Heart left ventricle (tissue), 13 donors: ENCODE data around the gene SPG11.

Experiments
- POLR2A ChIP-seq, 2 donors: fragments of 450-650 bp; IDR thresholded peaks; one replicate each; pipeline ENCODE4 v1.6.1; 2017; ENCODE audit warnings: antibody characterized with exemption in 2 of 2, mild to moderate bottlenecking in 2 of 2, moderate library complexity in 2 of 2
- TF ChIP-seq, protein P1 (sequence below), 12 donors: fragments of 200-600 bp; sonication (generic) in 4 of 12; IDR thresholded peaks; one replicate each; pipeline versions ENCODE4 v1.5.0 to v1.8.0; 2018 to 2022; ENCODE audit warnings: antibody characterized with exemption in 12 of 12, mild to moderate bottlenecking in 5 of 12
- donor health status: ischemic (EF 13 %, LVEDD 7.1; RV severe dilation, severe dysfunction).
- donor health status: DM: no; HTN: yes; CAD: no.
- donor health status: DM: no; HTN: no; CAD: no.
- donor health status: ischemic (EF 25% LVEDD 6.9; RV normal size, moderate dysfunction).
- donor health status: ischemic (EF 25% LVEDD 5.7; RV mildly dilated, moderate dysfunction).
- donor health status: ischemic (EF 35%, LVEDD 5.7; RV mildly dilated, moderate dysfunction).
- donor health status: nonischemic (EF 11% LVEDD 7.7; RV severe dilation, severe dysfunction).
- donor health status: DM: yes; HTN: yes; CAD: no.
- donor health status: PGD.
- donor health status: ischemic (EF 29% LVEDD 5.4; RV normal size, mild dysfunction).
- donor health status: nonischemic (EF 23%, LVEDD 6.1; RV moderate dilation, normal function).

DNA sequence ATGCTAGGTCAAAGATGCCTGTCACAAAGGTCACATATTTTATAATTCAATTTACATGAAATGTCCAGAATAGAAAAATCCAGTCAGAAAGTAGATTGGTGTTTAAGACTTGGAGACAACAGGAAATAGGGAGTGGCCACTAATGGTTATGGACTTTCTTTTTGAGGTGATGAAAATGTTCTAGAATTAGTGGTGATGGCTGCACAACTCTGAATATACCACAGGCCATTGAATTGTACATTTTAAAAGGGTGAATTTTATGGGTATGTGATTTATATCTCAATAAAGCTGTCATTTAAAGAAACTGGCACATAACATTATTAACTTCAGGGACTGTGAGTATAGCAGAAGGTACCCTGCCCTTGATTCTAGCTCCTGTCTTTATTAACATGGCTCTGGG is 15.8 kb downstream of the SPG11 start:
- TF ChIP-seq POLR2A (IDR thresholded peaks at IDR 0.05) = no peak
- TF ChIP-seq, protein P1, sequence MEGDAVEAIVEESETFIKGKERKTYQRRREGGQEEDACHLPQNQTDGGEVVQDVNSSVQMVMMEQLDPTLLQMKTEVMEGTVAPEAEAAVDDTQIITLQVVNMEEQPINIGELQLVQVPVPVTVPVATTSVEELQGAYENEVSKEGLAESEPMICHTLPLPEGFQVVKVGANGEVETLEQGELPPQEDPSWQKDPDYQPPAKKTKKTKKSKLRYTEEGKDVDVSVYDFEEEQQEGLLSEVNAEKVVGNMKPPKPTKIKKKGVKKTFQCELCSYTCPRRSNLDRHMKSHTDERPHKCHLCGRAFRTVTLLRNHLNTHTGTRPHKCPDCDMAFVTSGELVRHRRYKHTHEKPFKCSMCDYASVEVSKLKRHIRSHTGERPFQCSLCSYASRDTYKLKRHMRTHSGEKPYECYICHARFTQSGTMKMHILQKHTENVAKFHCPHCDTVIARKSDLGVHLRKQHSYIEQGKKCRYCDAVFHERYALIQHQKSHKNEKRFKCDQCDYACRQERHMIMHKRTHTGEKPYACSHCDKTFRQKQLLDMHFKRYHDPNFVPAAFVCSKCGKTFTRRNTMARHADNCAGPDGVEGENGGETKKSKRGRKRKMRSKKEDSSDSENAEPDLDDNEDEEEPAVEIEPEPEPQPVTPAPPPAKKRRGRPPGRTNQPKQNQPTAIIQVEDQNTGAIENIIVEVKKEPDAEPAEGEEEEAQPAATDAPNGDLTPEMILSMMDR (IDR thresholded peaks at IDR 0.05) = no peak
